Stimulated activated CD4-positive, alpha-beta T cell treated with anti-CD3 and anti-CD28 coated beads, Interleukin-1b, Interleukin-23, amount 100 ng/mL, for 48 hours (primary cell): ENCODE results near the gene GPAT2.
"Not testable (repeated sequence)": the region's sequence is repeated elsewhere in the genome, so short reads cannot be mapped to it uniquely, and the experiment has no call there.

ENCODE experiments used
- DNase-seq: peaks from one replicate; pipeline ENCODE4 v3.0.0-alpha.2; 2020

The GPAT2 gene

DNA sequence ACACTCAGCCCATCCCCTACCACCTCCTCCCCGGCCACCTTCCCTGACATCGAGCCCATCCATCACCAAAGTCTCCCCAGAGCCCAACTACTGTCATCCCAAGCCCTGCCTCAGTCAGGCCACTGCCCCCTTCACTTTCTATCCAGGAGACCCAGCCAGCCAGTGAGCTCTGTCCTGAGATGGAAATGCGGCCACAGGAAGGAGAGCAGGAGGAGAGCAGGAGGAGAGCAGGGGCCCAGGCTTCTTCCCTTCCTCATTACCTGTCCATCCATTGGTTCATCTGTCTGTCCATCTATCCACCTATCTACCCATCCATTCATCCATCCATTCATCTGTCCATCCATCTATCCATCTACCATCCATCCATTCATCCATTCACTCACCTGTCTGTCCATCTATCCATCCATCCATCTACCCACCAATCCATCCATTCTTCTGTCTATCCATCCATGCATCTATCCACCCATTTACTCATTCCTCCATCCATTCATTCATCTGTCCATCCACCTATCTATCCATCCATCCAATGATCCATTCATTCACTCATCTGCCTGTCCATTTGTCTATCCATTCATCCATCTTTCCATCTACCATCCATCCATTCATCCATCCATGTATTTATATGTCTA lies 29.4 kb upstream of the GPAT2 start:
- not testable (repeated sequence) for DNase-seq

DNA sequence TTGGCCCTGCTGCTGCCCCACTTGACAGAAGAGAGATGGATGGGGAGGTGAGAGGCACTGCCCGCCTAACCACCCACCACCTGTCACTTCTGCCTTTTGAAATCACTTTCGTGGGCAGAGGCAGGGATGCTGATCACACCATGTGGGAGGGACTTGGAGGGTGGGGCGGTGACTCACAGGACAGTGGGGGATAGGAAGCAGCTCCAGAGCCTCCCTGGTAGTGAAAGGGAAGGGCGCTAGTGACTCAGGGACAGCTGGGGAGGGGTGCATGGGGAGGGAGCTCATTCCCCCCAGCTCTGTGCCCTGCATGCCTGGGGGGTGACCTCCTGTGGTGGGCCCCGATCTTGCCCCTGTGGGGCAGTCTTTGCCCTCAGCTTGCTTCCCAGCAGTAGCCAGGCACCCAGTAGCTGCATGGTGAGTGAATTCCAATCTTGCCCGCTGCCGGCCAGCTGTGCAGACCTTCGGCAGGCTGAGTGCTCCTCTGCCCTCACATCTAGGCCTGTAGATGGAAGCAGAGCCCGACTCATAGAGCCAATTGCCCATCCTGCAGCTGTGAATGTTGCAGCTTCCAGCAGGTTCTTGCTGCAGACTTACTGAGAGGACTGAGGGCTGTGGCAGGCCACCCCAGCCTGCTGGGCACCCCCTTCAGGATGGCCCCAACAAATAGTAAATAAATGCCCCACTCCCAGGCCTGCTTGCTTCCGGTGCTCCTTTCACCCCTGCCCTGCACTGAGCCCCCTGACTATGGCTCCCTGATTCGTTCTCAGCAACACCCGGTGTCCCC lies 28.6 kb upstream of the GPAT2 start:
- peak; percentile 45 for DNase-seq

DNA sequence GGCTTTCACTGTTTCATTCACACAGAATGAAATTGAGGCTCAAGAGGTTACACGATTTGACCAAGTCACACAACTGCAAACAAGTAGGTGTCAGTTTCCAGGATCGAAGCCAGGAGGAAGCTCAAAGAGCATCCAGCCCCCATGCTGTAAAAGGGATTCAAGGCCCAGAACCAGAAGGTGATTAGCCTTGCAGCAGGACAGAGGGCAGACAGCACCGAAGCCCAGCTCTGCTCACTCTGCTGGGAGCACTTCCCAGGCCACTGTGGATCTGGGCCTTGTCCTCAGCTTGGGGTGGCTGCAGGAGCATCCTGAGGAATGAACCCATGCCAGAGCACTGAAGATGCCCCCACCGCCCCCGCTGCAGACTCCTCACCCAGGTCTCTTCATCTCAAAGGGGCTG lies 27.8 kb upstream of the GPAT2 start:
- not testable (repeated sequence) for DNase-seq

DNA sequence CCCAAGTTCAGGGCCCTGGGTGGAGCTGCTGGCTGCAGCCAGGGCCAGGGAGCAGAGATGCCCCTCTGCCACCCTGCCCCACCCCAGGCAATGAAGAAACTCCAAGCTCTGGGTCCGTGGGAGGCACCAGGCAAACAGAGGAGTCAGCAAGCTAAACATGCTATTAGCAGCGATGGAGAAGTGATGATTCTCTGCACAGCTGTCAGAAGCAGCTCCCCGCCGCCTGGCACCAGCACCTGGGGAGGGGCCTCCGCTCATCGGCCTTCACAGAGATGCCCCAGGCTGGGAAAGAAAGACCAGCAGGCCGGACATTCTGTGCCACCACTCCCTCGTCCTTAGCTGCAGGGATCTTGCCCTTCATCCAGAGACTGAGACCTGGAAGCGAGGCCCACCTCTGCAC lies 27.2 kb upstream of the GPAT2 start:
- not testable (repeated sequence) for DNase-seq

DNA sequence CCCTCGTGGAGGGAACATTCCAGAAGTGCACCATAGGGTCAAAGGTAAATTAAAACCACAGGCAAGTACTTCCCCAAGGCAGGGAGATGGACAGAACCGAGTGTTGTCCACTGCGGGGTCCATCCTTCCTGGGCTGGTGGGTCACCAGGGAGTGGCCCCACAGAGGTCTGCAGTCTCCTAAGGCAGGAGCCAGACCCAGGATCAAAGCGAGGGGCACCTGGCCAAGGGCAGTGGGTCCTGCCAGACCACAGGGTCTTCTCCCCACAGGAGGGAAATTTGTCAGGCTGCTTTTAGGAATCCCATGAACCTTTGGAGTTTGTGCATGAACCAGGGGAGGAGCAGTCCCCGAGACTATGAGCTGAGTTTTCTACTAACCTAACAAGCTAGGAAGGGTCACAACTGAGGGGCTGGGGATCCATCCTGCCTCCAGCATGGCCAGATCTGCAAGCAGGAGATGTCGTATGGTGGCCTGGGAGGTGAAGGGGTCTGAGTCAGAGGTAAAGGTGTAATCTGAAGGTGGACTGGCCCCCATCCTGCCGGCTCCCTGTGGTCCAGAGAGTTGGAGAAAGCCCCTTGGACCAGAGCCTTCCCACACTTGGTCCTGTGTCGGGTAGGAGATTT lies 26.6 kb upstream of the GPAT2 start:
- DNase-seq: not testable (repeated sequence)

DNA sequence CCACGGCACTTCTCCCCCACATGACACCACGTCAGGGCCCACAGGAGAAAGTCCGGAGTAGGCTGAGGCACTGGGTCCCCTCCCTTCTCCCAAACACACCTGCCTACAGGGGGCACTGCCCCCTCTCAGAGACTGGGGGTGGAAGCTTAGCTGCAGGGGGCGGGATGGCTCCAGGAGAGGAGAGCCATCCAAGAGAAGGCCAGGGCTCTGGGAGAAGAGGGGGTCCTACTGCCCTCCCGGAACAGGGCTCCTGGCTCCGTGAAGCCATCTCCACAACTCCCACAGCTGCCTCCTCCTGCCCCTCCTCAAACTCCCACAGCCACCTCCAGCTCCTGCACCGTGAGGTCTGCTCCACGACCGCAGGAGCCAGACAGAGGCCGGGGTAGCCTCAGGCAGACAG lies 25.6 kb upstream of the GPAT2 start:
- DNase-seq: not testable (repeated sequence)

DNA sequence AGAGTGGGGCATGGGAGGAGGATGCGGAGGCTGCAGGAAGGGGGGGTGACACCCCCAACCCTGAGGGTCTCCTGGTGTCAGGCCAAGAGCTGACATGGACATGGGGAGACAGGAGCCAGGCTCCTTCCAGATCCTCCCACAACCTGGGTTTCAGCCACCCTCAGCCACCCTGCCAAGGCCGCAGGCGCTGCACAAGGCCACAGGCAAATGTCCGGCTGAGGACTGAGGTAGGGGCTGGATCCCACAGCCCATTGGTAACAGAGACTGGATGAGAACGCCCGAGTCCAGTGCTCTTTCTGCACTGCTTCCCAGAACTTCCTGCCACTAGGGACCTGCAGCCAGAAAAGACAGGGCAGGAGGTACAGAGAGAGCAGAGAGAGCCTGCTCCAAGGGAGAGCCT lies 24.7 kb upstream of the GPAT2 start:
- not testable (repeated sequence) for DNase-seq

DNA sequence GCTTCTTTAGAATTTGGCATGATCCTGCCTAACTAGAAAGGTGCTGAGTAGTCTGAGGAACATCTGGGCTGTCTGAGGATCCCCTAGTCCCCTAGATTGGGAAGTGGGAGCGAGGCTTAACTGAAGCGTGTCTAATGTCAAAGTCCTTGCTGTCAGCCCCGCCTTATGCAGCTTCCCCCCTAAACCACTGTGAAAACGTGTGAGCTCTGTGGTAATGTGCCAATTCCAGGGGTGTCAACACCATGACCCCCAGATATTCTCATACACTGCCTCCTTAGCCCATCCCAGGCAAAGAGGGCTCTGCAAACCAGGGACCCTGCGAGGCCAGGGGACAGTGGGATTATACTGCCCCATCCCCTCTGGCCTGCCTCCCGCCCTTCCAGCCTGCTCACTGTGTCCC lies 21.1 kb upstream of the GPAT2 start:
- not testable (repeated sequence) for DNase-seq

DNA sequence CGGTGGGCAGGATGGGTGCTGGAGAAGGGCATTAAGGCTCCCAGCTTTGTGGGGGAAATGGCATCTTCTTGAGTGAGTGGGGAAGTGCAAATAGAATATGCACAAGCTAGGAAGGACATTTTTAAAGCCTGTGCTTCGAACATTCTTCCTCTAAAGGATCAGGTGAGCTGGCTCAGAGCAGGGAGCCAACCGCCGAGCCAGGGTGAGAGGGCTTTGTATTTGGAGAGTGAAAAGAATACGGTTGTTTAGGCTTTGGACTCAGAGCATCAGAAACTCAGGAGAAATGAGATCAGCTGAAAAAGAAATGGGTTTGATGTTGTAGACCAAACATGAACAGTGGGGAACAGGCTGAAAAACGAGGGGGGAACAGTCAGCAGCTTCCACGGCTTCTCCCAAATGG lies 19.8 kb upstream of the GPAT2 start:
- DNase-seq: not testable (repeated sequence)

DNA sequence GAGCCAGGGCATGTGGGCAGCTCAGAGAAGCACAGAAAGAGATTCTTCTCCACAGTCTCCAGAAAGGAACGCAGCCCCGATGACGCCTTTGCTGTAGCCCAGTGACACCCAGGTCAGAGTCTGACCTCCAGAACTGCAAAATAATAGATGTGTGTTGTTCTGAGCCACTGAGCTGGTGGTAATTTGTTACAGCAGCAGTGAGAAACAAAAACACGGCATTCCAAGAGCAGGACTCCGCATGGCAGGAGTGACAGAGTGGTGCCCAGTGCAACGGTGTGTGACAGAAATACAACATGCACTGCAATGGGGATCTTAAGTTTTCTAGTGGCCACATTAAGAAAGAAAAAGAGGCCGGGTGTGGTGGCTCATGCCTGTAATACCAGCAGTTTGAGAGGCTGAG lies 18.7 kb upstream of the GPAT2 start:
- DNase-seq: not testable (repeated sequence)

DNA sequence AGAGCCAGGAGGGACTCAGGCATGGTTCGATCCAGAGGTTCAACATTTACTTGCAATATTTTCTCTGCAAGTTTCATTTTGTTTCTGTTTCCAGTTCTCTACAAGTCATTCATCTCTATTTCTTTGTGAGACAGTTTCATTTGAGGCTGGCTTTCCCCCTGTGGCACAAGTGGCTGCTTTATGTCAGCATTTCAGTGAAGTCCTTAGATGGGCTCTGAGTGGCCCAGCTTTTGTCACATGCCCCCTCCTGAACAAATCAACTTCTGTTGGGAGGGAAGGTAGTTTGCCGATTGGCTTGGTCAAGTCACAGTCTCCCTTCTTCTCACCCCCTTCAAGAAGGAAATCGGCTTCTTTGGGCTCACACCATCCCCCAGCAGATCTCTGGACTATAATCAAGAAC lies 17.9 kb upstream of the GPAT2 start:
- not testable (repeated sequence) for DNase-seq

DNA sequence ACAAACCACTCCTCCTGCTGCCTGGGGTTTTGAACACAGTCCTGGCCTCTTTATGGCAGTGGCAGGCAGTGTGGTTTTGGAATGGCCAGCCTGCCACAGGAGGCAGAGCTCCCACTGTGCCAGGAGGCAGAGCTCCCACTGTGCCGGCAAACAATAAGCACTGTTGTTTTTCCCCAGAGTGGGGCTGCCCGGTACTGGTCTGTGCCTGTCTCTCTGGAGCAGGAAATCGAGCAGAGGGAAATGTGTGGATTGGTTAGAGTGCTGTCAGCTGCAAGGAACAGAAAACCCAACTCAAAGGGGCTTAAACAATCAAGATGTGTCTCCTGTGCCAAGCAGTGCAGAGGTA lies 15.2 kb upstream of the GPAT2 start:
- DNase-seq: not testable (repeated sequence)

DNA sequence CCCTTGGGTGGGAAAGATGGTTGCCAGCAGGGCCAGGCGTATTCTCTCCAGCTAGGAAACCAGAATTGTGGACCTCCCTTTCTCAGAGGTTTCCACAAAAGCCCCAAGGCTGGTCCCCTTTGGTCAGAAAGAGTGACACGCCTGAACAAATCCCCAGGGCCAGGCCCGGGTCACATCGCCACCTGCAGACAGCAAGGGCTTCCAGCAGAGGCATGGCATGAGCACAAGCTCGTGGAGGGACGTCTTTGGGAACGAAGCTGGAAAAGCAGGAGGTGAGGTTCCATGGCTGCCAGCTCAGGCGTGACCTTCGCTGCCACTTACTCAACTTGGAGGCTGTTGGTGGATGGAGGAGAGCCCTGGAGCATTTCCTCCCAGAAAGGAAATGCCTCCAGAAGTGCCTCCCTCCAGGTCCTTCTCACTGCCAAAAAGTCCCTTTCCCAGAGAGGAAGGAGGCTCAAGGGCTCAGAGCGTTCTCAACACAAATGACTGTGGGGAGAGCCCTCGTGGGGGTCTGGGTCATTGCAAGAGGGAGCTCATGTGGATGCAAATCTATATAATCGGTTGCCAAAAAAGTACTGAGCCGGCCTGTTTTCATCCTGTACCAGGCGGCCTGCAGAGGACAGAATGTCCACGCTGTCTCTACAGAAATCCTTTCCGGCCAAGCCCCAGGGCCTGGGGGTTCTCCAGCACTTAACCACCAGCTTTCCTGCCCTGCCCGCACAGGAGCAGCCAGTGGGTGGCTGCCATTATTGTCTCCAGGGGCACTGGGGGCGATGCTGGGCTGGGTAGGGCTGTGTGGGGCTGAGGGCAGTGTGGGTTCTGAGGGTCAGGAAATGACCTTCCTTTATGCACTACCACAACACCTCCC lies 14.6 kb upstream of the GPAT2 start:
- DNase-seq: not testable (repeated sequence)

DNA sequence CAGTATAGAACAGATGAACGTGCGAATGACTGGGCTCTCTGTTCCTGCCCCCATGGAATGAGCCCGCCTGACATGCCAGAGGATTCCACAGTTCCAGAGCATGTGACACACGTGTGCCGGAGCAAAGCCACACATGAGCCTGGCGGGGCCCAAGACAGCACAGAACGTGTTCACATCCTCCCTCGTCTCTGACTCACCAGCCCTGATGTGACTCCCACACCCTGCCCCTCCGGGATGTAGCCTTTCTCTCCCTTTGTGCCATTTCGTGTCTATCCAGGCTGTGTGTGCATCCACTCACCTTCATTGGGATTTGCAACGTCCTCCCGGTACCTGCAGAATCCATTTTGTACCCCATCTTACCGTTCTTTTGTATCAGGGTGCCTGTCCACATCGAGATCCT lies 838 bp upstream of the GPAT2 start:
- not testable (repeated sequence) for DNase-seq

DNA sequence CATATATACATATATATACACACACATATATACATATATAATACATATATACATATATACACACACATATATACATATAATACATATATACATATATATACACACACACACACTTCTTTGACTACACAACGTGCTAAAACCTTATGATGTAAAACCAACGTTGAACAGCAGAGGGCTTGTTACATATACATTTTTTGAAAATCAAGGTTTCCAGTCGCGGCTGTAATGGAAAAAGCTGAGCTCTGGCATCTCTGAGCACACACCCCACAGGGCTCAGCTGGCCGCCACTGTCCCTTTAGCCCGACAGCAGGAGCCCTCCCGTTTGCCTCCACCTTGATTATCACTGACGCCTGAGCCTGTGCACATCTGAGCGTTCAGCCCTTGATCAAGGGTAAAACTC lies 719 bp downstream of the GPAT2 start:
- DNase-seq: not testable (repeated sequence)

DNA sequence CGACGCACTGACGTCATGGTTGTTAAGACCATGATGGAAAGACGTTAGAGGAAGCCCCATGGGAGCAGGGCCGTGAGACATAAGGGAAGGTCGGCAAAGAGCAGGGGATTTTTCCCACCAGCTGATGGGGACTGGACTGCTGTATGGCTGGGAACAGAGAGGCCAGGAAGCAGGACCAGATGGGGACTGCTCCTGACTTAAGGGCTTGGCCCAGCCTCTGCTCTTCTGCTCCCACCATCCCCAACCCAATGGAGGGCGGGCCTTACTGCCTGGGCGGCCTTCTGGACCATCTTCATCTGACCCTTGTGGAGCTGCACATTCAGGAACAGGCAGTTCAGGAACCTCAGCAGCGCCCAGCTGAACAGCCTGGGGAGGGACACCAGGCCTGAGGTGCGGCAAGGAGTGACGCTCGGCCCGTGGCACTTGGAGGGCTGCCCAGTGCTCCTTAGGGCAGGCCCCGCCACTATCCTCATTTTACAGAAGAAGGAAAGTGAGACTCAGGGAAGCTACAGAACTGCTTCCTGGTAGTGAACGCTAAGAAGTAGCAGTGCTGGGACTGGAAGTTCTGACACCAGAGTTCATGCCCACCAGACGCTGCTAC lies 6.9 kb downstream of the GPAT2 start:
- not testable (repeated sequence) for DNase-seq

DNA sequence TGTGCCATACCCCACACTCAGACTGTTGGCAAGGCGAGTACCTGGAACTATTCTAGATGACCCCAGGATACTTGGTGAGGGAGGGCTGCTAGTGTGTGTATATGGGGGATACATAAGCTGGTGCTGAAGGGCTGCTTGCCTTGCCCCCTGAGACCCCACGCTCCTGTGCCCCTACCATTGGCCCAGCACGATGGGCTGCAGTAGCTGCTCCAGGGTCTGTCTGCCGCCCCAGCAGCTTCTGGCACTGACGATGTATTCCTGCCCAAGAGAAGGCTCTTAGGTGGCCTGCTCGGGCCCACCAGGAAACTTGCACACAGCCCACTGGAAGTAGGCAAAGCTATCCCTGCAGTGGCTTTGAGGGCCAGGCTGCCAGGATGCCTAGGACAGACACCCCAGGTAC lies 9.0 kb downstream of the GPAT2 start:
- not testable (repeated sequence) for DNase-seq

DNA sequence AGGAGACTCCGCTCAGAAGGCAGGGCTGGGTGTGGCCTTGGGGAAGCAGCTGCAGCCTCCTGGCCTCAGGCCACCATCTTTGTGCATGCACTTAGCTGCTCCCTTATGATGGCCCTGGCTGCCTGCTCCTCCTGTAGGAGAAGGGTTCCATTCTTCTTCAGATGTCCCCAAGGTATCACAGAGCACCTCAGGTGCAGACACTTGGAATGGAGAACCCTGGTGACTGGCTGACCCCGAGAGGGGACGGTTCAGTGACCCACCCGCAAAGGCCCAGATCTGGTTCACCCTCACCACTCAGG lies 9.6 kb downstream of the GPAT2 start:
- DNase-seq: no peak

DNA sequence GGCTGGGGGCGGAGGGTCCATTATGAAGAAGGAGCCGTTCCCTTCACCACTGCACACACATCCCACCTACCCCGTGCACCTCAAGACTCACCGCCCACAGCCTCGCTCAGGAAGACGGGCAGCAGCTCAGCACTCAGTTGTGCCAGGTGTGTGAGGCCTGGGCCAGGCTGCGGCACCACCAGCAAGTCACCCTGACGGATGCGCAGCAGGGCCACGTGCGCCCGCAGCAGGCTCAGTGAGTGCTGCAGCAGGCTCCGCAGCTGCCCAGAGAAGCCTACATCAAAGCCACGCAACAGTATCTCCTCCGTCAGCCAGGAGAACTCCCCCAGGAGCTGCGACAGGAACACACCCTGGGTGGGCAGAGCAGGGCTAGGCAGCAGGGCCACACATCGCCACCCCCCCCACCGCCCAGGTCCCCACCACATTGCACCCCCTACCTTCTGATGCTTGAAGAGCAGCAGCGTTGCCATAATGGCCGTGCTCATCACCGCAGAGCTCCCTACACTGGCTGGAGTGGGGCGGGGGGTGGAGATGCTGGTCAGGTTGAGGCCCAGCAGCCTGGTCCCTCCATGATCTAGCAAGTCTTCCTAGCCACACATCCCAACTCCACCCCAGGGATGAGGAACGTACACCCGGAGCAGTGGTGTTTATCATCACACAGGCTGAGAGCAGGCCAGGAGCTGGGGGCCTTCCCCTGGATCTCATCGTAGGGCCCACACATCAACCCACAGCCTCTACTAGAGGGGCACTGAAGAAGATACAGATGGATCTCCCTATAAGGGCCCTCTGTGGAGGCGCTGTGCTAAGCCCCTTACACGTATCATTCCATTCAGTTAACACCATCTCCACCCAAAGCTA lies 10.2 kb downstream of the GPAT2 start:
- DNase-seq: no peak

DNA sequence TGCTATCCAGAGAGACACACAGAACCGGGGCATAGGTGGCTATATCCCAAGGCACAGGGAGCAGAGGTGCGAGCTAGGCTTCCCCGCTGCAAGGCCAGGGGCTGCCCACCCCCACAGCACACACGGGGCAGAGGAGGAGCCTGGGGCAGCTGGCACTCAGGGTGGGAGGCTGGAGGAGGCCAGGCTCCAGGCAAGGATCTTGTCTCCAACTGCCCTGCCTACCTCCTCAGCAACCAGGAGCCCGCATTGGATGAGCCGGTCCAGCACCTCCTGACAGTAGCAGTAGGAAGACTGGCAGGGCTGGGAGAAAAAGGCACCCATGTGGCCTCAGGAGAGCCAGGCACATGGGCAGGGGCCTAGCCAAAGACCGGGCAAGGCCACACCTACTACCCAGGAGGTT lies 11.0 kb downstream of the GPAT2 start:
- not testable (repeated sequence) for DNase-seq

DNA sequence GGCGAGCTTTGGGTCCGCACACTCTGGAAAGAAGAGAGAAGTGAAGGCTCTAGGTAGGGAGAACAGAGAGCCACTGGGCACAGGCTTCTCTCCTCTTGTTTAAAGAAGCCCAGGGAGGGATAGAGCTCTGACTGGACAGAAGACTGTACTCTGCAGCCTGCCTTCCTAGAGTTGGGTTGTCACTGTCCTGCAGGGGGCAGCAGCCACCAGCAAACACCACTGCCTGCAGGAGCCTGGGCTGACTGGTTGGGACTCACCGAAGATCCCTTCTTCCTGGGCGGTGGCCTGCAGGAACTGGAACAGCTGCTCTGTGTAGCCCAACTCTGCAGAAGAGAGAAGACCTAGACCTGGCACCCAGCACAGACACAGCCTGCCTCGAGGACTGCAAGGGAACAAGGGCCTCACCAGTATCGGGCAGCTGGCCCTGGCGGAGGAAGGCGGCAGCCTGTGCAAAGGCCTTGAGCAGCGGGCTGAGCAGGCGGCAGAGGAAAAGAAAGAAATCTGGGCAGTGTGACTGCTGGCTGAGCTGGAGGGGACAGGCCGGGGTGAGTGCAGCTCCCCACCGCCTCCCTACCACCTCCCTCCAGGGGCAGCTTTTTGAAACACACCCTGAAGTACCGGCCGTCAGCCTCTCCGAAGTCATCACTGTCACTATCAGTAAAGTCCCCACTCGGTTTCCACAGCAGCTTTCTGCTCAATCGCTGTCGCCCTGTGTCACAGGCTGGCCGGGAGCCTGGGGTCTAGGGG lies 11.8 kb downstream of the GPAT2 start:
- DNase-seq: peak; percentile 63
